ENCODE measurements around the gene SPOUT1. TPM values are rescaled to one million over a fixed set of nuclear protein-coding genes. Genes with fewer than 3 reads are reported as not detected.
A peak's percentile ranks its signal among the peaks of the same experiment; 100 is the strongest.

SPOUT1 gene
- total RNA-seq, 1 donor from 2014 or later, result 14.0 TPM

DNA sequence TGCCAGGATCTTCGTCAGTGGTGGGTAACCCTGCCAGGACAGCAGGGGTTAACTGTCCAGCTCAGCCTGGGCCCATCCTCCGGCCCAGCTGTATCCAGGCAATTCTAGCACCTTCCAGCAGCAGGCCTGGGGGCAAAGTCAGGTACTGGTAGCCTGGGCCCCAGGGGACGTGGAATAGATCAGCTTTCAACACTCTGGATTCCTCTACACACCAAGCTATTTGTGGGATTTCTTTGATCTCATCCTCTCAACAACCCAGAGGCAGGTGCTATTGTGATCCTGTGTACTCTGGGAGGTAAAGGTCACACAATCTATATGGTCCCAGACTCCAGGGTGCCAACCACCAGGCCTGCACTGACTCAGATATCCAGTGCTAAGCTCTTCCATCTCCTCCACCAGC, 8.7 kb upstream of the SPOUT1 start:
- no peaks in the 10 kb centered on the region for H3K27me3 ChIP-seq (ENCODE audit: control insufficient read depth, insufficient read depth, low read length)
- H3K36me3 ChIP-seq (ENCODE audit: control insufficient read depth, insufficient read depth, low read length), result peaks cover 7% of the 10 kb centered on the region
- no peak for FAIRE-seq
- no peak for DNase-seq (ENCODE audit: low read depth)
- H3K4me3 ChIP-seq (ENCODE audit: low read depth, low read length), result no peak overlapping the region
- TF ChIP-seq, protein P1, sequence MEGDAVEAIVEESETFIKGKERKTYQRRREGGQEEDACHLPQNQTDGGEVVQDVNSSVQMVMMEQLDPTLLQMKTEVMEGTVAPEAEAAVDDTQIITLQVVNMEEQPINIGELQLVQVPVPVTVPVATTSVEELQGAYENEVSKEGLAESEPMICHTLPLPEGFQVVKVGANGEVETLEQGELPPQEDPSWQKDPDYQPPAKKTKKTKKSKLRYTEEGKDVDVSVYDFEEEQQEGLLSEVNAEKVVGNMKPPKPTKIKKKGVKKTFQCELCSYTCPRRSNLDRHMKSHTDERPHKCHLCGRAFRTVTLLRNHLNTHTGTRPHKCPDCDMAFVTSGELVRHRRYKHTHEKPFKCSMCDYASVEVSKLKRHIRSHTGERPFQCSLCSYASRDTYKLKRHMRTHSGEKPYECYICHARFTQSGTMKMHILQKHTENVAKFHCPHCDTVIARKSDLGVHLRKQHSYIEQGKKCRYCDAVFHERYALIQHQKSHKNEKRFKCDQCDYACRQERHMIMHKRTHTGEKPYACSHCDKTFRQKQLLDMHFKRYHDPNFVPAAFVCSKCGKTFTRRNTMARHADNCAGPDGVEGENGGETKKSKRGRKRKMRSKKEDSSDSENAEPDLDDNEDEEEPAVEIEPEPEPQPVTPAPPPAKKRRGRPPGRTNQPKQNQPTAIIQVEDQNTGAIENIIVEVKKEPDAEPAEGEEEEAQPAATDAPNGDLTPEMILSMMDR (IDR thresholded peaks at IDR 0.05; ENCODE audit: insufficient read depth, low read length, severe bottlenecking), result no peak

DNA sequence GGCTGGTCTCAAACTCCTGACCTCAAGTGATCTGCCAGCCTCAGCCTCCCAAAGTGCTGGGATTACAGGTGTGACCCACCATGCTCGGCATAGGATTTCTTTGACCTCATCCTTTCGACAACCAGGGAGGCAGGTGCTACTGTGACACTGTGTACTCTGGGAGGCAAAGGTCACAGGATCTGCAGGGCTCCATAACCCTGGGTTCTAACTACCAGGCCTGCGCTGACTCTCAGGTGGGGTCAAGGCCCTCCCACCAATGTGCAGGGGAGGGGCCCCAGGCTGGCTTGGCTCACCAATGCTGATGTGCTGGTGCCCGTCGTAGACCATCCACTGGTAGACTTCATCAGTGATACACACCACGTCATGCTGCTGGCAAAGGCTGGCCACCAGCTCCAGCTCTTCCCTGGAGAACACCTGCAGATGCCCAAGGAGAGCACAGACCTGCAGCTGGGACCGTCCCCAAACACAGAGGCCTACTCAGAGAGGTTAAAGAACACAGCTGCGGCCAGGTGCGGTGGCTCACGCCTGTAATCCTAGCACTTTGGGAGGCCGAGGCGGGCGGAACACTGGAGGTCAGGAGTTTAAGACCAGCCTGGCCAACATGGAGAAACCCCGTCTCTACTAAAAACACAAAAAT, 7.0 kb upstream of the SPOUT1 start:
- H3K27me3 ChIP-seq (ENCODE audit: control insufficient read depth, insufficient read depth, low read length), result no peaks in the 10 kb centered on the region
- DNase-seq (ENCODE audit: low read depth), result no peak
- FAIRE-seq, result peak; percentile 68
- H3K36me3 ChIP-seq (ENCODE audit: control insufficient read depth, insufficient read depth, low read length), result peaks cover 8% of the 10 kb centered on the region
- no peak overlapping the region for H3K4me3 ChIP-seq (ENCODE audit: low read depth, low read length)
- TF ChIP-seq, protein P1 (IDR thresholded peaks at IDR 0.05; ENCODE audit: insufficient read depth, low read length, severe bottlenecking), result no peak

DNA sequence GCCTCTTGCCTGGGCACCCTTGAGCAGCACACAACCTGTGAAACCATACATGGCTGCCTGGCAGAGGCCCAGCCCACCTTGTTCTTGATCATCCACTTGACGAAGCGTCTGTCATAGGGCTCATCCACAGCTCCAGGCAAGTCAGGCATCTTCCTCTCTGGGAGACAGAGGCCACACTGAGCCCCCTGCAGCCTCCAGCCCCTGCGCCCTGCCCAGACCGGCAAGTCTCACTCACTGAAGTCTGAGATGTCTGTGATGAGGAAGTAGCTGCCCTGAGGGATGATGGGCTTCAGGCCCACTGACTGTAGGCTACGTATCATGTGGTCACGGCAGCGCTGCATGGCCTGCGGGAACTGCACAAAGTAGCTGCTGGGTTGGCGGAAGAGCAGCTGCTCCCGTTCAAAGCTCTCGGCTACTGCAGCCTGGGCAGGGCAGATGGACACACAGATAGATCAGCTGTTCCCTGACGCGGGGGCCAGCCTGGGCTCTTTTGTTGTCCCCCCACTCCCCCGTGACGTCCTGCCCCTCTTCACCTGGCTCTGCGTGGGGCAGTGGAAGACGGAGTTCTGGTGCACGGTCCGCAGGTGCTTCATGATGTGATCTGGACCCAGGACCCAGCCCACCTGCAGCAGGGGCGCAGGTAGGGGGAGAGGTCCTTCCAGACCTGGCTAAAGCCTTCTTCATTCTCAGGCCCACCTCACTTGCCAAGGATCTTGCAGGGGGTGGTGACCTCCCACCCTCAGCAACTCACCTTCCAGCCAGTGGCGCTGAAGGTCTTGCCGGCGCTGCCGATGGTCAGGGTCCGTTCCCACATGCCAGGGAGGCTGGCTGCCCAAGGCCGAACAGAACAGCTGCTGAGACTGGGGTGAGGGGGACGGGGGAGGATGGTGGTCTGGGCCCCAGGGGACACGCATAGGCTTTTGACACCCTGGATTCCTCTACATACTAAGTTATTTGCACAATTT, 5.9 kb upstream of the SPOUT1 start:
- H3K4me3 ChIP-seq (ENCODE audit: low read depth, low read length), result no peak overlapping the region
- no peak for FAIRE-seq
- TF ChIP-seq, protein P1 (IDR thresholded peaks at IDR 0.05; ENCODE audit: insufficient read depth, low read length, severe bottlenecking), result no peak
- no peak for DNase-seq (ENCODE audit: low read depth)
- peaks cover 8% of the 10 kb centered on the region for H3K36me3 ChIP-seq (ENCODE audit: control insufficient read depth, insufficient read depth, low read length)
- no peaks in the 10 kb centered on the region for H3K27me3 ChIP-seq (ENCODE audit: control insufficient read depth, insufficient read depth, low read length)

DNA sequence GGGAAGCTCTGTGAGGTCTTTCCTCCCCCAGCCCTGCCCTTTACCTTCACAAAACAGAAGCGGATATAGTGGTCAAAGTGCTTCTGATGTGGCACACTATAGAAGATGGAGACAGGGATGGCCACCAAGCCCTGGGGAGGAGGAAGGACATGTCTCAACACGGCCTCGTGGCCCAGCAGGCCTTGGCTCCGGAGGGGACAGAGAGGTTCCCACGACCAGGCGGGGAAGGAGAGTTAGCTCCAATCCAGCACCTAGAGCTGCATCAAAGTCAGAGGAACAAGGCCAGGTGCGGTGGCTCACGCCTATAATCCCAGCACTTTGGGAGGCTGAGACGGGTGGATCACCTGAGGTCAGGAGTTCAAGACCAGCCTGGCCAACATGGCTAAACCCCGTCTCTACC, 4.1 kb upstream of the SPOUT1 start:
- TF ChIP-seq, protein P1 (IDR thresholded peaks at IDR 0.05; ENCODE audit: insufficient read depth, low read length, severe bottlenecking), result no peak
- no peaks in the 10 kb centered on the region for H3K27me3 ChIP-seq (ENCODE audit: control insufficient read depth, insufficient read depth, low read length)
- peaks cover 8% of the 10 kb centered on the region for H3K36me3 ChIP-seq (ENCODE audit: control insufficient read depth, insufficient read depth, low read length)
- DNase-seq (ENCODE audit: low read depth) (no peak), FAIRE-seq (no peak)
- no peak overlapping the region for H3K4me3 ChIP-seq (ENCODE audit: low read depth, low read length)

DNA sequence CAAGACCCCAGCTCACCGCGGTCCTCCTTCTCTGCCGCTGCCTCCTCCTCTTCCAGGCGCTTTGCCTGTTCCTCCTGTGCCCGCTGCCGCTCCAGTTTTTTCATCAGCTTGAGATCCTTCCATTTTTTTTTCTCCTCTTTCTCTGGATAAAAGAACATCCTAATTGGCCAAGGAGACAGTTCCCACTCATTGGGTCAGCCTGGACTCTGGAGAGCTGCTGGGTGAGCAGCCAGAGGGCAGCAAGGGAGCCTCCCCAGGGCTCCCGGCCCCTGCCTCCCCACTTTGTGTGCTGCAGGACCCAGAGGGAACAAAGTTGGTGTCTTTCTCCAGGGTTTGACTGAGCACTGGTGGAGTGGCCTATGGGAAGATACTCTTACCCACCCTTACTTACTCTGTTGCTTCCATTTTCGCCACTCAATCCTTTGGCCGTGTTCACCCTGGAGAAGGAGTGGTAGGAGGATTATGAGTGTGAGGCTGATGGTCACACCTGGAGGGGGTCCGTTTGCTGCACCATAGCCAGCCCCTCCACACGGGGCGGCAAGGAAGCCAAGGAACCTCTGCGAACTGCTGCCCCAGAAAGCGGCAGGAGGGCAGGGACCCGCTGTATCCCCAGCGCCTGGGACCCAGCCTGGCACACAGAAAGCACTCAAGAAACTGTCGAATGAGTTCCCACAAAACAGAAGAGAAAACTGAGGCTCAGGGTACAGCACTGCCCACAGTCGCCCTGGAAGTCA, 708 bp downstream of the SPOUT1 start:
- FAIRE-seq (no peak), DNase-seq (ENCODE audit: low read depth) (no peak)
- Histone ChIP-seq H3K27me3 (ENCODE audit: control insufficient read depth, insufficient read depth, low read length) (no peaks in the 10 kb centered on the region), H3K36me3 (ENCODE audit: control insufficient read depth, insufficient read depth, low read length) (peaks cover 30% of the 10 kb centered on the region), H3K4me3 (ENCODE audit: low read depth, low read length) (peak overlapping the region; percentile 85)
- TF ChIP-seq, protein P1 (IDR thresholded peaks at IDR 0.05; ENCODE audit: insufficient read depth, low read length, severe bottlenecking), result no peak
